Body of pancreas (tissue), 4 donors: ENCODE data around the gene PROM2. TPM values are rescaled to one million over a fixed set of nuclear protein-coding genes. Genes with fewer than 3 reads are reported as not detected.

Experiments
- ATAC-seq: fragments of 150-250 bp; one replicate; pipeline ENCODE4 v1.9.1; 2016
- DNase-seq, 4 donors: peaks; one replicate each; pipeline ENCODE4 v3.0.0-alpha.2; 2019
- H3K27ac ChIP-seq, 4 donors: fragments of 200-600 bp; sonication (generic); 1 replicate in 3 of 4; 2 replicates in 1 of 4; pipeline versions ENCODE4 v1.5.1 to v1.6.1; 2016 to 2019; ENCODE audit warnings: mild to moderate bottlenecking in 1 of 4, mixed read lengths in 1 of 4, moderate library complexity in 1 of 4
- H3K27me3 ChIP-seq, 2 donors: fragments of 200-600 bp; sonication (generic); one replicate each; pipeline ENCODE4 v1.6.0; 2016; ENCODE audit warnings: mild to moderate bottlenecking in 1 of 2
- H3K36me3 ChIP-seq, 2 donors: fragments of 200-600 bp; sonication (generic); replicated peaks in 1 of 2; 2 replicates each; pipeline ENCODE4 v1.5.1; 2016; ENCODE audit warnings: low read depth in 2 of 2; ENCODE audit not compliant: insufficient read depth in 1 of 2
- H3K4me1 ChIP-seq: fragments of 200-600 bp; sonication (generic); one replicate; pipeline ENCODE4 v1.6.0; 2016
- H3K4me3 ChIP-seq, 2 donors: fragments of 200-600 bp; sonication (generic); 1 replicate in 1 of 2; 2 replicates in 1 of 2; pipeline ENCODE4 v1.5.1; 2016 to 2019
- H3K9me3 ChIP-seq, 3 donors: fragments of 200-600 bp; sonication (generic); 1 replicate in 2 of 3; 2 replicates in 1 of 3; pipeline ENCODE4 v1.5.1; 2016
- POLR2A ChIP-seq, 3 donors: fragments of 450-650 bp; IDR thresholded peaks; one replicate each; pipeline ENCODE4 v1.6.1; 2016; ENCODE audit warnings: antibody characterized with exemption in 3 of 3, mild to moderate bottlenecking in 2 of 3
- WGBS, 2 donors: methylation state at CpG; one replicate each; pipeline ENCODE4 v1.1.5; 2017; 5-methylcytosine and 5-hydroxymethylcytosine counted together
- intact Hi-C: fragments of 100-400 bp; cut with DNase I; formaldehyde crosslinking; loops from one replicate; pipeline ENCODE4 v1.15.1; 2023
- total RNA-seq, 2 donors: library from RNA; depleted of rRNA; stranded (reverse); fragments of >200 nt; gene quantifications; one replicate each; pipeline ENCODE4 v1.1.0, GENCODE V29; 2016
- TF ChIP-seq, protein P1 (sequence below), 7 experiments: fragments of 450-650 bp in 4 of 7; fragments of 200-600 bp in 3 of 7; sonication (generic) in 3 of 7; IDR thresholded peaks; one replicate each; pipeline ENCODE4 v1.5.1; 2016 to 2019; ENCODE audit warnings: antibody characterized with exemption in 7 of 7

PROM2 gene
- total RNA-seq, 2 donors from 2014 or later: 17.6 to 31.6 TPM

DNA sequence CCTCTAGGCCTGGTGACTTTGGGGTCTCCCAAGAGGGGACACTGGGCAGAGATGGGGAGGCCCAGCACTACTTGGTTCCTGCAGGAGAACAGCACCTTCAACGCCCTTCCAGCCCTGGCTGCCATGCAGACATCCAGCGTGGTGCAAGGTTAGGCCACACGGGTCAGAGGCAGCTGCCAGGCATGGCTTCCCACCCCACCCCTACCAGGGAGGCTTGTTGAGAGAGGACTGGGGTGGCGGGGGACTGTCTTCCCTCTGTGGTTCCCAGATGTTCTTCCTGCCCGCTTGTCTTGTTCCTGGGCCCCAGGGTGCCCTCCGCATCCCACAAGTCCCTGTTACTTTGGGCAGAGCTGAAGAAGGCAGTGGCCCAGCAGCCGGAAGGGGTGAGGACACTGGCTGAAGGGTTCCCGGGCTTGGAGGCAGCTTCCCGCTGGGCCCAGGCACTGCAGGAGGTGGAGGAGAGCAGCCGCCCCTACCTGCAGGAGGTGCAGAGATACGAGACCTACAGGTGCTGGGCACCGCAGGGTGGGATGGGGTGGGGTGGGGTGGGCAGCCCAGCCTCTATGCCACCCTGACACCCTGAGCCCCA lies 4.5 kb downstream of the PROM2 start:
- no peaks in the 10 kb centered on the region for H3K36me3 ChIP-seq
- H3K4me3 ChIP-seq: no peak overlapping the region
- intact Hi-C loops: no loop called here
- H3K27ac ChIP-seq: no peak overlapping the region
- TF ChIP-seq POLR2A (IDR thresholded peaks at IDR 0.05): no peak
- TF ChIP-seq, protein P1, sequence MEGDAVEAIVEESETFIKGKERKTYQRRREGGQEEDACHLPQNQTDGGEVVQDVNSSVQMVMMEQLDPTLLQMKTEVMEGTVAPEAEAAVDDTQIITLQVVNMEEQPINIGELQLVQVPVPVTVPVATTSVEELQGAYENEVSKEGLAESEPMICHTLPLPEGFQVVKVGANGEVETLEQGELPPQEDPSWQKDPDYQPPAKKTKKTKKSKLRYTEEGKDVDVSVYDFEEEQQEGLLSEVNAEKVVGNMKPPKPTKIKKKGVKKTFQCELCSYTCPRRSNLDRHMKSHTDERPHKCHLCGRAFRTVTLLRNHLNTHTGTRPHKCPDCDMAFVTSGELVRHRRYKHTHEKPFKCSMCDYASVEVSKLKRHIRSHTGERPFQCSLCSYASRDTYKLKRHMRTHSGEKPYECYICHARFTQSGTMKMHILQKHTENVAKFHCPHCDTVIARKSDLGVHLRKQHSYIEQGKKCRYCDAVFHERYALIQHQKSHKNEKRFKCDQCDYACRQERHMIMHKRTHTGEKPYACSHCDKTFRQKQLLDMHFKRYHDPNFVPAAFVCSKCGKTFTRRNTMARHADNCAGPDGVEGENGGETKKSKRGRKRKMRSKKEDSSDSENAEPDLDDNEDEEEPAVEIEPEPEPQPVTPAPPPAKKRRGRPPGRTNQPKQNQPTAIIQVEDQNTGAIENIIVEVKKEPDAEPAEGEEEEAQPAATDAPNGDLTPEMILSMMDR (IDR thresholded peaks at IDR 0.05): no peak
- ATAC-seq: no peak
- H3K27me3 ChIP-seq: no peaks in the 10 kb centered on the region
- 92 to 94% methylated on average over 9 to 10 of the region's 12 CpGs for WGBS, 2 donors
- H3K4me1 ChIP-seq: peaks cover 43% of the 10 kb centered on the region
- peak in 1 of 4 donors; percentile 1 for DNase-seq
- H3K9me3 ChIP-seq: no peaks in the 10 kb centered on the region

DNA sequence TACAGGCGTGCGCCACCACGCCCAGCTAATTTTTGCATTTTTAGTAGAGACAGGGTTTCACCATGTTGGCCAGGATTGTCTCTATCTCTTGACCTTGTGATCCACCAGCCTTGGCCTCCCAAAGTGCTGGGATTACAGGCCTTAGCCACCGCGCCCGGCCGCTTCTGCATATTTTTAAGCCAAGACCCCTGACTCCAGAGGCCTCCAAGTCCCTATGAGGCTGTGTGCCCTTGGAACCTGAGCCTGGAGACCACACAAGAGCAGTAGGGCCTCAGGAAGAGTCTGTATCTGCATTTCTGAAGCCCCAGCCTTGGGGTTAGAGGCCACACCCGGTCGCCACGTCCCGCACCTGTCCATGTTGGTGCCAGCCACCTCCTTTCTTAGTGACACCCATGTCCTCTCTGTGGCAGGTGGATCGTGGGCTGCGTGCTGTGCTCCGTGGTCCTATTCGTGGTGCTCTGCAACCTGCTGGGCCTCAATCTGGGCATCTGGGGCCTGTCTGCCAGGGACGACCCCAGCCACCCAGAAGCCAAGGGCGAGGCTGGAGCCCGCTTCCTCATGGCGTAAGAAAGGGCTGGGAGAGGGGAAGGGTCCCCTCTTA lies 5.3 kb downstream of the PROM2 start:
- intact Hi-C loops: no loop called here
- ATAC-seq (no peak), DNase-seq (no peak)
- Histone ChIP-seq H3K36me3 (no peaks in the 10 kb centered on the region), H3K9me3 (no peaks in the 10 kb centered on the region), H3K4me1 (peaks cover 35% of the 10 kb centered on the region), H3K27ac (no peak overlapping the region), H3K27me3 (no peaks in the 10 kb centered on the region), H3K4me3 (no peak overlapping the region)
- TF ChIP-seq, protein P1 (IDR thresholded peaks at IDR 0.05): no peak
- no peak for TF ChIP-seq POLR2A (IDR thresholded peaks at IDR 0.05)
- 93 to 97% methylated on average over 13 to 19 of the region's 19 CpGs for WGBS, 2 donors

DNA sequence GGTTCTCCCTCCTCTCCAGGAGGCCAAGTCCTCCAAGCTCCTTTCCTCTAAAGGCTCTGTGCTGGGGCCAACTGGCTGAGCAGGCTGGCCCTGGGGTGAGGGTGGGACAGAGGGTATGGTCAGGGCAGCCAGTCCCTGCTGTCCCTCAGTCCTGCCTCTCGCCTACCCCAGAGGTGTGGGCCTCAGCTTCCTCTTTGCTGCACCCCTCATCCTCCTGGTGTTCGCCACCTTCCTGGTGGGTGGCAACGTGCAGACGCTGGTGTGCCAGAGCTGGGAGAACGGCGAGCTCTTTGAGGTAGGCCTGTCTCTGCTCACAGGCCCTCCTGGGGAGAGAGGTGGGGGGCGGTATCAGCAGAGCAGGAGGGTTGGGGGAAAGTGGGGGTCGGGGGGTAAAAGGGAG lies 6.8 kb downstream of the PROM2 start:
- intact Hi-C loops: no loop called here
- ATAC-seq (no peak), DNase-seq (no peak)
- peaks cover 20% of the 10 kb centered on the region for H3K4me1 ChIP-seq
- no peaks in the 10 kb centered on the region for H3K9me3 ChIP-seq
- WGBS, 2 donors: 81 to 83% methylated on average over 7 to 8 of the region's 8 CpGs
- no peak overlapping the region for H3K4me3 ChIP-seq
- H3K36me3 ChIP-seq: no peaks in the 10 kb centered on the region
- TF ChIP-seq, protein P1 (IDR thresholded peaks at IDR 0.05): no peak
- no peak for TF ChIP-seq POLR2A (IDR thresholded peaks at IDR 0.05)
- no peaks in the 10 kb centered on the region for H3K27me3 ChIP-seq
- H3K27ac ChIP-seq: no peak overlapping the region

DNA sequence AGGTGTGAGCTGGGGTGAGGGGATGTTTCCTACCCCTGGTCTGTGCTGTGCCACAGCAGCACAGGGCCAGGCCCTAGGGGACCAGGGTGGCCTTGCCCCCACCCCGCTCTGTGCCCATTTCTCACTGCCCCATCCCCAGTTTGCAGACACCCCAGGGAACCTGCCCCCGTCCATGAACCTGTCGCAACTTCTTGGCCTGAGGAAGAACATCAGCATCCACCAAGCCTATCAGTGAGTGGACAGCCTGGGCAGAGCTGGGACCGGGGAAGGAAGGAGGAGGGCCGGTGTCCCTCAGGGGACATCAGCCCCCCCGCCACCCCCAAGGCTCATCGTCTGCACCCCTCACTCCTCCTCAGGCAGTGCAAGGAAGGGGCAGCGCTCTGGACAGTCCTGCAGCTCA lies 7.5 kb downstream of the PROM2 start:
- no peaks in the 10 kb centered on the region for H3K9me3 ChIP-seq
- no peak overlapping the region for H3K27ac ChIP-seq
- DNase-seq (no peak), ATAC-seq (no peak)
- intact Hi-C loops: no loop called here
- H3K4me1 ChIP-seq: peaks cover 13% of the 10 kb centered on the region
- H3K36me3 ChIP-seq: no peaks in the 10 kb centered on the region
- TF ChIP-seq POLR2A (IDR thresholded peaks at IDR 0.05): no peak
- TF ChIP-seq, protein P1 (IDR thresholded peaks at IDR 0.05): no peak
- no peak overlapping the region for H3K4me3 ChIP-seq
- 95 to 100% methylated on average over 5 to 6 of the region's 8 CpGs for WGBS, 2 donors
- no peaks in the 10 kb centered on the region for H3K27me3 ChIP-seq

- H3K27ac ChIP-seq: no peak overlapping the region
- DNase-seq (no peak), ATAC-seq (no peak)
- H3K9me3 ChIP-seq: no peaks in the 10 kb centered on the region
- intact Hi-C loops: no loop called here
- H3K4me3 ChIP-seq: no peak overlapping the region
- H3K27me3 ChIP-seq: no peaks in the 10 kb centered on the region
- peaks cover 6% of the 10 kb centered on the region for H3K4me1 ChIP-seq
- no peaks in the 10 kb centered on the region for H3K36me3 ChIP-seq
- WGBS, 2 donors: 51 to 53% methylated on average over 3 of the region's 3 CpGs
- TF ChIP-seq, protein P1 (IDR thresholded peaks at IDR 0.05): no peak
- no peak for TF ChIP-seq POLR2A (IDR thresholded peaks at IDR 0.05)
Observed at GRCh38 chr2:95282458-95282857, 8.2 kb downstream of the PROM2 start.
